Trophoblast cell (in vitro differentiated cells and primary cell): ENCODE data around the gene HSD17B4.

Experiments
- DNase-seq, 2 donors: peaks; one replicate each; pipeline ENCODE4 v3.0.0-alpha.2; 2016
- H2AFZ ChIP-seq: 2 replicates; pipeline ENCODE4 v1.6.1; 2013; ENCODE audit warnings: low read length, moderate library complexity, mild to moderate bottlenecking; ENCODE audit not compliant: insufficient read depth, poor library complexity
- H2AK5ac ChIP-seq: 2 replicates; pipeline ENCODE4 v1.6.1; 2013; ENCODE audit warnings: mild to moderate bottlenecking, low read length
- H2BK120ac ChIP-seq: 2 replicates; pipeline ENCODE4 v1.6.1; 2013; ENCODE audit warnings: low read length, mild to moderate bottlenecking, moderate library complexity; ENCODE audit not compliant: insufficient read depth, poor library complexity
- H2BK12ac ChIP-seq: 2 replicates; pipeline ENCODE4 v1.6.1; 2013; ENCODE audit warnings: mild to moderate bottlenecking, low read length, moderate library complexity
- H2BK5ac ChIP-seq: 2 replicates; pipeline ENCODE4 v1.6.1; 2013; ENCODE audit warnings: low read length, low read depth, moderate library complexity, mild to moderate bottlenecking; ENCODE audit not compliant: poor library complexity
- H3K14ac ChIP-seq: 2 replicates; pipeline ENCODE4 v1.6.1; 2013; ENCODE audit warnings: mild to moderate bottlenecking, low read length
- H3K18ac ChIP-seq: 2 replicates; pipeline ENCODE4 v1.6.1; 2013; ENCODE audit warnings: mild to moderate bottlenecking, low read length
- H3K23ac ChIP-seq: 2 replicates; pipeline ENCODE4 v1.6.1; 2013; ENCODE audit warnings: low read length
- H3K27ac ChIP-seq: 2 replicates; pipeline ENCODE4 v1.5.1; 2013; ENCODE audit warnings: low read depth, mild to moderate bottlenecking, inconsistent platforms, low read length, moderate library complexity
- H3K27me3 ChIP-seq: 2 replicates; pipeline ENCODE4 v1.6.1; 2013; ENCODE audit warnings: inconsistent platforms, mild to moderate bottlenecking, low read length, moderate library complexity; ENCODE audit not compliant: insufficient read depth
- H3K36me3 ChIP-seq, 2 experiments: 1 replicate in 1 of 2; 2 replicates in 1 of 2; pipeline ENCODE4 v1.6.1; 2013; ENCODE audit warnings: low read length in 2 of 2, mild to moderate bottlenecking in 2 of 2, moderate library complexity in 1 of 2; ENCODE audit not compliant: insufficient read depth in 2 of 2, control insufficient read depth in 1 of 2
- H3K4ac ChIP-seq: 2 replicates; pipeline ENCODE4 v1.6.1; 2013; ENCODE audit warnings: low read depth, mild to moderate bottlenecking, low read length, moderate library complexity
- H3K4me1 ChIP-seq, 2 experiments: 1 replicate in 1 of 2; 2 replicates in 1 of 2; pipeline ENCODE4 v1.6.1; 2013; ENCODE audit warnings: low read length in 2 of 2, mild to moderate bottlenecking in 2 of 2, moderate library complexity in 1 of 2; ENCODE audit not compliant: insufficient read depth in 2 of 2, control insufficient read depth in 1 of 2
- H3K4me2 ChIP-seq: 2 replicates; pipeline ENCODE4 v1.6.1; 2013; ENCODE audit warnings: inconsistent platforms, mild to moderate bottlenecking, low read length, moderate library complexity
- H3K4me3 ChIP-seq: 2 replicates; pipeline ENCODE4 v1.5.1; 2013; ENCODE audit warnings: mild to moderate bottlenecking, low read depth, low read length, inconsistent platforms
- H3K79me1 ChIP-seq: one replicate; pipeline ENCODE4 v1.6.1; 2013; ENCODE audit warnings: low read length
- H3K79me2 ChIP-seq: 2 replicates; pipeline ENCODE4 v1.6.1; 2013; ENCODE audit warnings: low read length, mild to moderate bottlenecking; ENCODE audit not compliant: control insufficient read depth, insufficient read depth, poor library complexity
- H3K9ac ChIP-seq: 2 replicates; pipeline ENCODE4 v1.6.1; 2013; ENCODE audit warnings: mild to moderate bottlenecking, low read length
- H3K9me3 ChIP-seq: 2 replicates; pipeline ENCODE4 v1.6.1; 2013; ENCODE audit warnings: low read depth, mild to moderate bottlenecking, control low read depth, inconsistent platforms, low read length; ENCODE audit not compliant: insufficient read depth
- H4K12ac ChIP-seq: 2 replicates; pipeline ENCODE4 v1.6.1; 2013; ENCODE audit warnings: low read depth, mild to moderate bottlenecking, low read length, moderate library complexity
- H4K8ac ChIP-seq: 2 replicates; pipeline ENCODE4 v1.6.1; 2013; ENCODE audit warnings: low read depth, mild to moderate bottlenecking, low read length, moderate library complexity
- H4K91ac ChIP-seq: one replicate; pipeline ENCODE4 v1.6.1; 2013; ENCODE audit warnings: low read depth, mild to moderate bottlenecking, low read length, moderate library complexity
- WGBS: extraction: QIAGEN DNeasy Blood & Tissue Kit; methylation state at CpG from one replicate; pipeline ENCODE4 v1.1.7; 2013; ENCODE audit warnings: missing lambda C conversion rate; ENCODE audit not compliant: insufficient read length, insufficient coverage; ENCODE audit errors: extremely low coverage; 5-methylcytosine and 5-hydroxymethylcytosine counted together

The HSD17B4 gene

GRCh38 chr5:119529811-119530210 lies 77.5 kb downstream of the HSD17B4 start:
- DNase-seq = no peak
- Histone ChIP-seq H4K8ac (no peak overlapping the region), H3K27me3 (no peaks in the 10 kb centered on the region), H3K9ac (no peak overlapping the region), H3K27ac (no peak overlapping the region), H4K91ac (no peak overlapping the region), H3K36me3 (no peaks in the 10 kb centered on the region), H3K4ac (no peak overlapping the region), H4K12ac (no peak overlapping the region), H2BK12ac (no peak overlapping the region), H3K4me2 (no peak overlapping the region), H3K4me1 (no peaks in the 10 kb centered on the region), H2AFZ (no peak overlapping the region), H2AK5ac (no peak overlapping the region), H3K23ac (no peak overlapping the region), H3K79me1 (no peaks in the 10 kb centered on the region), H3K18ac (no peak overlapping the region), H2BK5ac (no peak overlapping the region), H2BK120ac (no peak overlapping the region), H3K4me3 (no peak overlapping the region), H3K79me2 (no peaks in the 10 kb centered on the region), H3K9me3 (no peaks in the 10 kb centered on the region), H3K14ac (no peak overlapping the region)
- no CpG with 5 or more reads among the region's 2 CpGs for WGBS

GRCh38 chr5:119532637-119533036 lies 80.3 kb downstream of the HSD17B4 start:
- Histone ChIP-seq H4K12ac (no peak overlapping the region), H4K91ac (no peak overlapping the region), H2BK12ac (no peak overlapping the region), H3K79me1 (no peaks in the 10 kb centered on the region), H3K4me1 (no peaks in the 10 kb centered on the region), H3K79me2 (no peaks in the 10 kb centered on the region), H3K4me3 (no peak overlapping the region), H3K9ac (no peak overlapping the region), H3K9me3 (no peaks in the 10 kb centered on the region), H3K36me3 (no peaks in the 10 kb centered on the region), H3K23ac (no peak overlapping the region), H4K8ac (no peak overlapping the region), H2AFZ (no peak overlapping the region), H3K4ac (no peak overlapping the region), H2BK5ac (no peak overlapping the region), H2AK5ac (no peak overlapping the region), H3K27ac (no peak overlapping the region), H3K4me2 (no peak overlapping the region), H3K27me3 (no peaks in the 10 kb centered on the region), H3K14ac (no peak overlapping the region), H3K18ac (no peak overlapping the region), H2BK120ac (no peak overlapping the region)
- DNase-seq = no peak
- no CpG with 5 or more reads among the region's 3 CpGs for WGBS

- H3K4me1 ChIP-seq = no peaks in the 10 kb centered on the region
- H3K79me2 ChIP-seq = no peaks in the 10 kb centered on the region
- no peaks in the 10 kb centered on the region for H3K9me3 ChIP-seq
- H3K4me2 ChIP-seq = no peak overlapping the region
- no peak overlapping the region for H3K27ac ChIP-seq
- H2AK5ac ChIP-seq = no peak overlapping the region
- no peak overlapping the region for H2AFZ ChIP-seq
- no peak overlapping the region for H2BK120ac ChIP-seq
- H3K14ac ChIP-seq = no peak overlapping the region
- no peak overlapping the region for H2BK5ac ChIP-seq
- WGBS = no CpG with 5 or more reads among the region's 2 CpGs
- H3K23ac ChIP-seq = no peak overlapping the region
- H4K91ac ChIP-seq = no peak overlapping the region
- no peak overlapping the region for H4K8ac ChIP-seq
- no peak overlapping the region for H3K4ac ChIP-seq
- H4K12ac ChIP-seq = no peak overlapping the region
- no peaks in the 10 kb centered on the region for H3K27me3 ChIP-seq
- no peaks in the 10 kb centered on the region for H3K36me3 ChIP-seq
- H3K79me1 ChIP-seq = no peaks in the 10 kb centered on the region
- H2BK12ac ChIP-seq = no peak overlapping the region
- DNase-seq = peak; percentile 3 to 54
- H3K9ac ChIP-seq = no peak overlapping the region
- no peak overlapping the region for H3K4me3 ChIP-seq
- no peak overlapping the region for H3K18ac ChIP-seq
Measured at GRCh38 chr5:119537704-119538103, 85.4 kb downstream of the HSD17B4 start.

GRCh38 chr5:119541716-119542115 lies 89.4 kb downstream of the HSD17B4 start:
- Histone ChIP-seq H3K4me2 (no peak overlapping the region), H3K4me1 (no peaks in the 10 kb centered on the region), H3K27me3 (no peaks in the 10 kb centered on the region), H3K4ac (no peak overlapping the region), H3K36me3 (no peaks in the 10 kb centered on the region), H3K27ac (no peak overlapping the region), H2AFZ (no peak overlapping the region), H4K12ac (no peak overlapping the region), H3K9me3 (no peaks in the 10 kb centered on the region), H2AK5ac (no peak overlapping the region), H3K14ac (no peak overlapping the region), H3K4me3 (no peak overlapping the region), H4K8ac (no peak overlapping the region), H3K9ac (no peak overlapping the region), H2BK5ac (no peak overlapping the region), H3K18ac (no peak overlapping the region), H3K79me2 (no peaks in the 10 kb centered on the region), H2BK120ac (no peak overlapping the region), H2BK12ac (no peak overlapping the region), H3K23ac (no peak overlapping the region), H4K91ac (no peak overlapping the region), H3K79me1 (no peaks in the 10 kb centered on the region)
- DNase-seq = no peak
- WGBS = no CpG with 5 or more reads among the region's 1 CpG
